ENCODE results near the gene ANXA4. TPM values are rescaled to one million over a fixed set of nuclear protein-coding genes. Genes with fewer than 3 reads are reported as not detected.

The ANXA4 gene
- total RNA-seq, 1 donor from 2014 or later: 4.7 TPM

DNA sequence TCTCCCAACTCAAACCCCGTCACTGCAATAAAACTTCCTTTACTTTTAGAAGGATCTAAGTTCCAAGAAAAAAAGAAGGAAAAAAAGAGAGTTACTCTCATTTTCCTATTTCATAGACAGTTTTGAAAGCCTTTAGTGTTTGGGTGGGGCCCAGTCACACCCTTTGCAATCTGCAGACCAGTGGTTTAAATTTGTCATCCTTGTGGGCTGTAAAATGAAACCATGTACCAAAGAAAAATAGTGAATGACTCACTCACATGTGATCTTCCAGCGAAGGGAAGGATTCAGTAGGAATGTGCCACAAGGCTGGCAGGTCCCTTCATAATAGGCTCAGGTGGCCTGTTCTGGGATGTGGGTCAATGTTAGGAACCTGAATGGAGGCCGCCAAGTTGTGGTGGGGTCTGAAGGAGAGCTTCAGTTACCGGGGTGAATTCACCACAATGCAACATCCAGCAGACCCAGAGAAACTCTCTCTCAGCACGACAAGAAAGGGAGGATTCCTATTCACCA is 28.3 kb downstream of the ANXA4 start:
- peaks cover under 1% of the 10 kb centered on the region for H3K27me3 Mint-ChIP-seq (ENCODE audit: insufficient read depth, low read depth)
- H3K4me3 Mint-ChIP-seq: no peak overlapping the region
- no peaks in the 10 kb centered on the region for H3K9me3 Mint-ChIP-seq

DNA sequence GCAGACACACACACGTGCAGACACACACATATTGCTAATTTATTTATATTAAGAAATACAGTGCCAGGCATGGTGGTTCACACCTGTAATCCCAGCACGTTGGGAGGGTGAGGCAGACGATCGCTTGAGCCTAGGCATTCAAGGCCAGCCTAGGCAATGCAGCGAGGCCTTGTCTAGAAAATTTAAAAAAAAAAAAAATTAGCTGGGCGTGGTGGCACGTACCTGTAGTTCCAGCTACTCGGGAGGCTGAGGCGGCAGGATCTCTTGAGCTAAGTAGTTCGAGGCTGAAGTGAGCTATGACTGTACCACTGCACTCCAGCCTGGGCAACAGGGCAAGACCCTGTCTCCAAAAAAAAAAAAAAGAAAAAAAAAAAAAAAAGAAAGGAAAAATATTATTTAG is 28.8 kb downstream of the ANXA4 start:
- Histone ChIP-seq H3K9ac (no peak overlapping the region), H3K27me3 (no peaks in the 10 kb centered on the region), H3K27ac (no peak overlapping the region), H3K4me2 (no peak overlapping the region), H3F3A (ENCODE audit: low read depth) (no peaks in the 10 kb centered on the region), H2AFZ (replicated peaks) (no peak overlapping the region), H4K20me1 (ENCODE audit: low read depth) (no peaks in the 10 kb centered on the region), H3K9me3 (ENCODE audit: low read depth) (no peaks in the 10 kb centered on the region), H3K36me3 (no peaks in the 10 kb centered on the region), H3K79me2 (ENCODE audit: low read depth) (no peaks in the 10 kb centered on the region), H3K4me3 (no peak overlapping the region), H3K4me1 (no peaks in the 10 kb centered on the region)
- Mint-ChIP-seq H3K27ac (no peak overlapping the region), H3K9me3 (no peaks in the 10 kb centered on the region), H3K4me3 (no peak overlapping the region), H3K27me3 (ENCODE audit: insufficient read depth, low read depth) (peaks cover 2% of the 10 kb centered on the region), H3K36me3 (no peaks in the 10 kb centered on the region), H3K4me1 (peaks cover 11% of the 10 kb centered on the region)
- no peak for TF ChIP-seq EZH2phosphoT487 (IDR thresholded peaks at IDR 0.05)
- TF ChIP-seq, protein P1, sequence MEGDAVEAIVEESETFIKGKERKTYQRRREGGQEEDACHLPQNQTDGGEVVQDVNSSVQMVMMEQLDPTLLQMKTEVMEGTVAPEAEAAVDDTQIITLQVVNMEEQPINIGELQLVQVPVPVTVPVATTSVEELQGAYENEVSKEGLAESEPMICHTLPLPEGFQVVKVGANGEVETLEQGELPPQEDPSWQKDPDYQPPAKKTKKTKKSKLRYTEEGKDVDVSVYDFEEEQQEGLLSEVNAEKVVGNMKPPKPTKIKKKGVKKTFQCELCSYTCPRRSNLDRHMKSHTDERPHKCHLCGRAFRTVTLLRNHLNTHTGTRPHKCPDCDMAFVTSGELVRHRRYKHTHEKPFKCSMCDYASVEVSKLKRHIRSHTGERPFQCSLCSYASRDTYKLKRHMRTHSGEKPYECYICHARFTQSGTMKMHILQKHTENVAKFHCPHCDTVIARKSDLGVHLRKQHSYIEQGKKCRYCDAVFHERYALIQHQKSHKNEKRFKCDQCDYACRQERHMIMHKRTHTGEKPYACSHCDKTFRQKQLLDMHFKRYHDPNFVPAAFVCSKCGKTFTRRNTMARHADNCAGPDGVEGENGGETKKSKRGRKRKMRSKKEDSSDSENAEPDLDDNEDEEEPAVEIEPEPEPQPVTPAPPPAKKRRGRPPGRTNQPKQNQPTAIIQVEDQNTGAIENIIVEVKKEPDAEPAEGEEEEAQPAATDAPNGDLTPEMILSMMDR (IDR thresholded peaks at IDR 0.05): no peak
- TF ChIP-seq EZH2 (IDR thresholded peaks at IDR 0.05): no peak
- no peak for DNase-seq (ENCODE audit: low spot score)

More for the DNA sequence above, 28.3 kb downstream of the ANXA4 start:
- Histone ChIP-seq H3K4me2 (no peak overlapping the region), H3K4me3 (no peak overlapping the region), H3K79me2 (ENCODE audit: low read depth) (no peaks in the 10 kb centered on the region), H2AFZ (replicated peaks) (no peak overlapping the region), H3F3A (ENCODE audit: low read depth) (no peaks in the 10 kb centered on the region), H3K27me3 (no peaks in the 10 kb centered on the region), H3K4me1 (no peaks in the 10 kb centered on the region), H3K9ac (no peak overlapping the region), H3K9me3 (ENCODE audit: low read depth) (no peaks in the 10 kb centered on the region), H3K36me3 (no peaks in the 10 kb centered on the region), H3K27ac (no peak overlapping the region), H4K20me1 (ENCODE audit: low read depth) (no peaks in the 10 kb centered on the region)
- no peak for DNase-seq (ENCODE audit: low spot score)
- Mint-ChIP-seq H3K27ac (no peak overlapping the region), H3K4me1 (peaks cover 11% of the 10 kb centered on the region), H3K36me3 (no peaks in the 10 kb centered on the region)
- TF ChIP-seq, protein P1 (IDR thresholded peaks at IDR 0.05): no peak
- no peak for TF ChIP-seq EZH2phosphoT487 (IDR thresholded peaks at IDR 0.05)
- no peak for TF ChIP-seq EZH2 (IDR thresholded peaks at IDR 0.05)

DNA sequence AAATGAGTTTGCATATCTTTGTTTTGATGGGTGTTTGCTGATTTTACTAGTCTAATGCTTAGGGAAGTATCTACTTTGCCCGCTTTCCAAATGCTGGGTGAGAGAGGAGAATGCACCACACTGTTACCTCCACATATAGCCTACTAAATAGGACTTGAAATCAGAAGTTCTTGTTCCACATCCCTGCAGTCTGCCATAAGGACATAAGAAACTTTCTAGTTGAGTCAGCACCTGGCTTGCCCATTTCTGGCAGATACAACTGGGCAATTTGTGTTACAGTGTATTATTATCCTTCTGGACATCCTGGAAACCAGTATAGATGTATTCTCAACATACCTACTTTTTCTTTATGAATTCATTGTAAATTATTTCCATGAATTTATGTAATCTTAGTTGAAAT is 29.5 kb downstream of the ANXA4 start:
- H3K36me3 Mint-ChIP-seq: no peaks in the 10 kb centered on the region
- Histone ChIP-seq H3K4me3 (no peak overlapping the region), H3K4me2 (no peak overlapping the region), H3F3A (ENCODE audit: low read depth) (no peaks in the 10 kb centered on the region), H2AFZ (replicated peaks) (no peak overlapping the region), H4K20me1 (ENCODE audit: low read depth) (no peaks in the 10 kb centered on the region), H3K79me2 (ENCODE audit: low read depth) (no peaks in the 10 kb centered on the region), H3K9me3 (ENCODE audit: low read depth) (no peaks in the 10 kb centered on the region), H3K36me3 (no peaks in the 10 kb centered on the region), H3K27me3 (no peaks in the 10 kb centered on the region), H3K4me1 (no peaks in the 10 kb centered on the region), H3K9ac (no peak overlapping the region), H3K27ac (no peak overlapping the region)
- peaks cover 11% of the 10 kb centered on the region for H3K4me1 Mint-ChIP-seq
- peaks cover 4% of the 10 kb centered on the region for H3K27me3 Mint-ChIP-seq (ENCODE audit: insufficient read depth, low read depth)
- TF ChIP-seq EZH2phosphoT487 (IDR thresholded peaks at IDR 0.05): no peak
- TF ChIP-seq, protein P1 (IDR thresholded peaks at IDR 0.05): no peak
- no peak for TF ChIP-seq EZH2 (IDR thresholded peaks at IDR 0.05)
- no peak for DNase-seq (ENCODE audit: low spot score)
- H3K27ac Mint-ChIP-seq: no peak overlapping the region
- no peak overlapping the region for H3K4me3 Mint-ChIP-seq
- H3K9me3 Mint-ChIP-seq: peaks cover 3% of the 10 kb centered on the region
